Activated CD4-positive, alpha-beta T cell treated with anti-CD3 and anti-CD28 coated beads, Interleukin-2, Interleukin-6, amounts not matched to agents 100 ng/mL and 50 ng/mL, durations not matched to agents 16 hours and 8 hours (primary cell): Measurements from ENCODE around the gene RPL37A.

Source experiments
- DNase-seq: peaks from one replicate; pipeline ENCODE4 v3.0.0-alpha.2; 2020

RPL37A gene

DNA sequence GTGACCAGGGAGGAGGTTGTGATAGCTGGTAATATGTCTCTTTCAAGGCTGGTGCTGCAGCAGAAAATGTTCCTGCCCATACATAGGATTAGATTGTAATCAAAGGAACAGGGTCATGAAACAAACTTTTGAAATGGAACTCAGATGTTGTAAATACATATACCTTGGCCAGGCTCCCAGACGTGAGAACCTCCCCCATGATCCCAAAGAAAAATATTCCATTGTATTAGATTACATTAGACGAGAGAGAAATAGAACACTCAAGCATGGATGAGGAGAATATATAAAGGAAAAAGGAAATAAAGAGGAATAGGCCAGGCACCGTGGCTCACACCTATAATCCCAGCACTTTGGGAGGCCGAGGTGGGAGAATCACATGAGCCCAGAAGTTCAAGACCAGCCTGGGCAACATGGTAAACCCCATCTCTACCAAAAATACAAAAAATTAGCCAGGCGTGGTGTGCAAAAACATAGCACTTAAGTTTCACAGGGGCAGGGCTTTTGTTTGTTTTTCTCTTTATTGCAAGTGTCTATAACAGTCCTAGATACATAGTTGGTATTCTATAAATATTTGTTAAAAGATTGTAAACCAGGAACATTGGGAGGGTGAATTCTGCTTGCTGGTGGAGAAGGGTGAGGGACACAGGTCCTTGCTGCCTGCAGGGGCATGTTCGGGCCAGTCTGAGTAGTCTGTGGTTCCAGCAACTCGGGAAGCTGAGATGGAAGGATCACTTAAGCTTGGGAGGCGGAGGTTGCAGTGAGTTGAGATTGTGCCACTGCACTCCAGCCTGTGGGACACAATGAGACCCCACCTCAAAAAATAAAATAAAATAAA is 52.8 kb downstream of the RPL37A start:
- no peak for DNase-seq

DNA sequence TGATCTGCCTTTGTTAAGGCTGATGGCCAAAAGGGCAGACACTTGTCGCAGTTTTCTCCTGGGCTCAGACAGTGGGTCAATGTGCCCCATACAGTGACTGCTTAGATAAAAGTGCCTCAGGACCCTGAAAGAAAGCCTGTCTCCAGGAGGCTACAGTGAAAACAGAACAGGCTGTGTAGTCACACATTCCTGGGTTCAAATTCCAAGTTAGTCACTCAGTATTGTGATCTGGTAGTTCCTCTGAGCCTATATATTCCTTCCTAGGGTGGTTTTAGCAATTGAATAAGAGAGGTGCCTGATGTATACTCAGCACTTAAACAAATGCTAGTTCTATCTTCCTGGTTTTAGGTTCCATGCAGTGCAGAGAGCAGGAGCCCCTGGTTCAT is 54.4 kb downstream of the RPL37A start:
- no peak for DNase-seq
